Measurements from ENCODE around the gene CCNL2.

- TF ChIP-seq CTCF (IDR thresholded peaks at IDR 0.05; ENCODE audit: borderline replicate concordance, extremely low read depth, low read length, poor library complexity, severe bottlenecking) = no peak
- TF ChIP-seq EZH2 (IDR thresholded peaks at IDR 0.05; ENCODE audit: borderline replicate concordance, low read depth, low read length, severe bottlenecking) = no peak
Measured at GRCh38 chr1:1347026-1347595, 52.0 kb downstream of the CCNL2 start.

Measured in DND-41 (cell line).